ENCODE results near the gene EXOSC9.

DNA sequence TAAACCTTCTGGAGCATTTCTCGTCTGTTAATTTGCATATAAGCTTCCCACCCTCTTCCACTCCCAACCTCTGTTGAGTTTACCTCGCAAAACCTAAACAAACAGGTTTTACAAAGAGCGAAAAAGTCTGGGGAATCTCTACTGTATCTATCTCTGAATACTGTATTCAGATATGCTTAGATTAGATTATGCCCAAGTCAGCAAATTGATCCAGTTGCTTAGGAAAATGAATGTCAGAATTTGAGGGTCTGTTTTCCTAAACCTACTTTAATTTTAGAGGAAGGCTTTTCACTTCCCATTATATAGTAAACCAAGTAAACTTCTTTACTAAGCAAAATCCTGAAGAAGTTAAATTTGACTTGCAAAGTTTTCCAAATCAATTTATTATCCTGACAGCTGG, 15.9 kb downstream of the EXOSC9 start:
- no peak for TF ChIP-seq EZH2 (IDR thresholded peaks at IDR 0.05; ENCODE audit: insufficient read depth, poor library complexity, severe bottlenecking)
- no peak for TF ChIP-seq EZH2phosphoT487 (IDR thresholded peaks at IDR 0.05; ENCODE audit: insufficient read depth, low read depth)

All from GM23248 (cell line).